ENCODE data around the gene SUGCT.

GRCh38 chr7:40701836-40702551, 567.2 kb downstream of the SUGCT start:
- TF ChIP-seq CTCF (IDR thresholded peaks at IDR 0.05; ENCODE audit: low read length) (no peak), EZH2 (optimal IDR thresholded peaks at IDR 0.05; ENCODE audit: low read depth, low read length) (no peak), EZH2phosphoT487 (IDR thresholded peaks at IDR 0.05; ENCODE audit: low read length) (no peak)
